ENCODE data around the gene TEX52.
"Not testable (repeated sequence)": the region's sequence is repeated elsewhere in the genome, so short reads cannot be mapped to it uniquely, and the experiment has no call there.

The TEX52 gene

GRCh38 chr12:2890388-2891239, 33.8 kb upstream of the TEX52 start, which contains the start of gene TULP3:
TSS of gene TULP3 (plus strand) at chr12:2890891. CDS start at chr12:2890948, 57 bp downstream.
- H3K36me3 ChIP-seq (ENCODE audit: insufficient read depth, low read length), result 0 out of 2 replicates have a peak, but pooled peaks cover 3% of the 10 kb centered on the region
- peaks cover 32% of the 10 kb centered on the region for H3K79me2 ChIP-seq (ENCODE audit: control insufficient read depth, insufficient read depth, low read length, unreplicated experiment)
- H2AFZ ChIP-seq (ENCODE audit: low read length, unreplicated experiment), result peak within 1 kb of the TSS; percentile 81
- H3K4me1 ChIP-seq (ENCODE audit: control insufficient read depth, insufficient read depth, low read length, unreplicated experiment), result peaks cover 21% of the 10 kb centered on the region
- H3K27me3 ChIP-seq (ENCODE audit: insufficient read depth, low read length), result no peaks in the 10 kb centered on the region
- peak within 1 kb of the TSS; percentile 85 for H3K4me3 ChIP-seq (ENCODE audit: low read depth, low read length)
- H3K27ac ChIP-seq (ENCODE audit: low read depth, low read length), result peak within 1 kb of the TSS; percentile 81

DNA sequence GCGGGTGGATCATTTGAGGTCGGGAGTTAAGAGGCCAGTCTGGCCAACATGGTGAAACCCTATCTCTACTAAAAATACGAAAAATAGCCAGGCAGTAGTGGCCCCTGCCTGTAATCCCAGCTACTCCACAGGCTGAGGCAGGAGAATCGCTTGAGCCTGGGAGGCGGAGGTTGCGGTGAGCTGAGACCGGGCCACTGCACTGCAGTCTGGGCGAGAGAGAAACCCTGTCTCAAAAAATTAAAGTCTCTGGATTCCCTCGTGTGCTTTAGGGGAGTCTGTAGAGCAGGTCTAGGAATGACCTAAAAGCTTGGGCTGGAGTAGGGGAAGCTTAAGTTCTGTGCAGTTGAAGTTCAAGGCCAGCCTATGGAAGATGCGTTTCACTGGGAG, 33.2 kb upstream of the TEX52 start:
- no peaks in the 10 kb centered on the region for H3K27me3 ChIP-seq (ENCODE audit: insufficient read depth, low read length)
- peaks cover 28% of the 10 kb centered on the region for H3K79me2 ChIP-seq (ENCODE audit: control insufficient read depth, insufficient read depth, low read length, unreplicated experiment)
- peaks cover 14% of the 10 kb centered on the region for H3K4me1 ChIP-seq (ENCODE audit: control insufficient read depth, insufficient read depth, low read length, unreplicated experiment)
- peaks cover 4% of the 10 kb centered on the region; the same call in 1 of the 2 replicates for H3K36me3 ChIP-seq (ENCODE audit: insufficient read depth, low read length)
- H3K4me3 ChIP-seq (ENCODE audit: low read depth, low read length), result peak overlapping the region; percentile 85
- peak overlapping the region; percentile 81 for H2AFZ ChIP-seq (ENCODE audit: low read length, unreplicated experiment)
- H3K27ac ChIP-seq (ENCODE audit: low read depth, low read length), result peak overlapping the region; percentile 57; the same call in 1 of the 2 replicates

- Histone ChIP-seq H3K36me3 (ENCODE audit: insufficient read depth, low read length) (peaks cover 8% of the 10 kb centered on the region; the same call in 1 of the 2 replicates), H3K4me1 (ENCODE audit: control insufficient read depth, insufficient read depth, low read length, unreplicated experiment) (peaks cover 2% of the 10 kb centered on the region)
These were observed 30.1 kb upstream of the TEX52 start for GRCh38 chr12:2886768-2887450.

DNA sequence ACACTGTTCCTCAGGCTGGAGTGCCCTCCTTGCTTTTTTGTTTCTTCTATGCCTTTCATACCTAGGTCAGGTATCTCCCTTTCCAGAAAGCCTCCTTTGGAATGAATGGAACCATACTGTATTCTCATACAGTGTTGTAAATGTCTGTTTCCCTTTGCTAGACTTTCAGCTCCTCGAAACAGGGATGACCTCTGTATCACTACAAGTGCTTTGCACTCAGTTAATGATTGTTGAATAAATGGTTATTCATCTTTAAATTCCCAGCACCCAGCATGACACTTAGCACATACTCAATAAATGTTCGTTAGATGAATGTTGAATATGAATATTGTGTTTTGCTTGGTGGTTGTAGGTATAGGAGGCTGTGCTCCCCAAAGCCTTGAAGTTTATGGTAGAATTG, 28.0 kb upstream of the TEX52 start:
- H3K4me1 ChIP-seq (ENCODE audit: control insufficient read depth, insufficient read depth, low read length, unreplicated experiment), result no peaks in the 10 kb centered on the region
- peaks cover 8% of the 10 kb centered on the region; the same call in 1 of the 2 replicates for H3K36me3 ChIP-seq (ENCODE audit: insufficient read depth, low read length)
- no peak overlapping the region for H3K4me3 ChIP-seq (ENCODE audit: low read depth, low read length)
- H3K27ac ChIP-seq (ENCODE audit: low read depth, low read length), result no peak overlapping the region
- peaks cover 36% of the 10 kb centered on the region for H3K79me2 ChIP-seq (ENCODE audit: control insufficient read depth, insufficient read depth, low read length, unreplicated experiment)
- H3K27me3 ChIP-seq (ENCODE audit: insufficient read depth, low read length), result no peaks in the 10 kb centered on the region
- H2AFZ ChIP-seq (ENCODE audit: low read length, unreplicated experiment), result no peak overlapping the region

More at GRCh38 chr12:2886768-2887450, 30.1 kb upstream of the TEX52 start:
- Histone ChIP-seq H3K4me3 (ENCODE audit: low read depth, low read length) (no peak overlapping the region), H3K27ac (ENCODE audit: low read depth, low read length) (no peak overlapping the region), H3K27me3 (ENCODE audit: insufficient read depth, low read length) (no peaks in the 10 kb centered on the region), H2AFZ (ENCODE audit: low read length, unreplicated experiment) (no peak overlapping the region), H3K79me2 (ENCODE audit: control insufficient read depth, insufficient read depth, low read length, unreplicated experiment) (peaks cover 25% of the 10 kb centered on the region)

- Histone ChIP-seq H3K4me3 (ENCODE audit: low read depth, low read length) (no peak overlapping the region), H2AFZ (ENCODE audit: low read length, unreplicated experiment) (no peak overlapping the region), H3K27ac (ENCODE audit: low read depth, low read length) (no peak overlapping the region), H3K27me3 (ENCODE audit: insufficient read depth, low read length) (no peaks in the 10 kb centered on the region), H3K4me1 (ENCODE audit: control insufficient read depth, insufficient read depth, low read length, unreplicated experiment) (peaks cover 8% of the 10 kb centered on the region), H3K79me2 (ENCODE audit: control insufficient read depth, insufficient read depth, low read length, unreplicated experiment) (peaks cover 68% of the 10 kb centered on the region), H3K36me3 (ENCODE audit: insufficient read depth, low read length) (peaks cover 2% of the 10 kb centered on the region; the same call in 1 of the 2 replicates)
These were observed 23.0 kb upstream of the TEX52 start for GRCh38 chr12:2879853-2880252.

DNA sequence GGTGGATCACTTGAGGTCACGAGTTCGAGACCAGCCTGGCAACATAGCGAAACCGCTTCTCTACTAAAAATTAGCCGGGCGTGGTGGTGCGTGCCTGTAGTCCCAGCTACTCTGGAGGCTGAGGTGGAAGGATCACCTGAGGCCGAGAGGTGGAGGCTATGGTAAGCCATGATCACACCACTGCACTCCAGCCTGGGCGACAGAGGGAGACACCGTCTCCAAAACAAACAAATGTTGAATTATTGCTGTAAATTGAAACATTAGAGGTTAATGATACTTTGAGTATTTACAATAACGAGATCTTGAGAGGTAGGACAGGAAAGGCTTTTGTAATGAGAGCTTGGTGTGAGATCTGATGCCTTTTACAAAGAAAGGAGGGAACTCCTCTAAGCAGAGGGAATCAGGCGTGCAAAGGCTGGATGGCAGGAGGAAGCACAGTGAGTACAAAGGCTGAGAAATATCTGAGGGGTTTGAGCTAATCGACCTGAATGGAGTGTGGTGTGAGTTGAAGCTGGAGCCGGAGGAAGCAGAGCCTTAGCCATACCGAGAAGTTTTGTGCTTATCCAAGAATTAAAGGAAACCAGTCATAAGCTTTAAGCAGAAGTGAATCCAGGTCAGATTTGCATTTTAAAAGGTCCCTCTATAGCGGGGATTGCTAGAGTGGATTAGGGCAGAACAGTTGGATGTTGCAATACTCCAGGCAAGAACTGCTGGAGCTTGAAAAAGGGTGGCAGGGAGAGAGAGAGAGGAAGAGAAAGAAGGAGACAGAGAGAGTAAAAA, 21.3 kb upstream of the TEX52 start:
- Histone ChIP-seq H2AFZ (ENCODE audit: low read length, unreplicated experiment) (peak overlapping the region; percentile 86), H3K79me2 (ENCODE audit: control insufficient read depth, insufficient read depth, low read length, unreplicated experiment) (peaks cover 73% of the 10 kb centered on the region), H3K36me3 (ENCODE audit: insufficient read depth, low read length) (no peaks in the 10 kb centered on the region), H3K4me1 (ENCODE audit: control insufficient read depth, insufficient read depth, low read length, unreplicated experiment) (peaks cover 8% of the 10 kb centered on the region), H3K27ac (ENCODE audit: low read depth, low read length) (peak overlapping the region; percentile 79), H3K4me3 (ENCODE audit: low read depth, low read length) (peak overlapping the region; percentile 87), H3K27me3 (ENCODE audit: insufficient read depth, low read length) (no peaks in the 10 kb centered on the region)

DNA sequence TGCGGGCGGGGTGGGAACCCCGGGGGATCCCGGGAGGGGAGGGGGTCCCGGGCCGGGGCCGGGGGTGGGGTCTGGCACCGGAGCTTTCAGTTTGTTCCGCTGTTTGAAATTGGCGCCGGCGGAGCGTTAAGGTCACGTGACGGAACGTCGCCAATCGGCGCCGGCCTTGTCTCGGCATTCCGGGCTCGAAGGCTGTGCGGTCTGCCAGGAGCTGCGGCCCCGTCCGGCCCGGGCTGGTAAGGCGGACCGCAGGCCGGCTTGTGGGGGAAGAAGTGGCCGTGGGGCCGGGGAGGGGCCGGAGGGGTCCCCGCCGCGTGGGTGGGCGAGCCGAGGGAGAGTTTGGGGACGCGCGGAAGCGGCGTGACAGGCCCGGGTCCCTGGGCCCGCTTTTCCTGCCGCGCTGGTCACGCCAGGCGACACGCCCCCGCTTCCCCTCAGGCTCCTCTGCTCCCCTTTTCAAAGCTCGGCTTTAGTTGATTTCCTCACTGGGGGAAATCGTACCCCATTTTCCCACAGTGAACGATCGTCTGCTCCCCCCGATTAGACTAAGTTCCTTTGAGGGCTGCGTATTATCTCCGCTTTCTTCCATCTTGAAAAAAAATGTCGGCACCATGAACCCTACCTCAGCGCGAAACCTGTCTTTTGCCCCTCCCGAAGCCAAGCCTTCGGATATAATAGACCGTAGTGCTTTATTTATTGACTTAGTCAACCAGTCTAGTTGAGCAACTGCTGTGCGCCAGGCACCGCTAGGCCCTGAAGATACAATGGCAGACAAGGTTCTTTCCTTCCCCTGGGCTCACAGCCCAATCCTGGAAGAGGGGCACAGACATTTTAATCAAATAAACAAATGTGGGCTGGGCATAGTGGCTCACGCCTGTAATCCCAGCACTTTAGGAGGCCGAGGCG, 20.5 kb upstream of the TEX52 start, which contains the start of the genes FOXM1 and RHNO1:
TSS of gene FOXM1 (minus strand) at position 128 of the 906 bp plus-strand sequence. CDS start 2,696 bp downstream, outside the sequence.
TSS of gene RHNO1 (plus strand) at position 177 of the 906 bp plus-strand sequence. CDS start 8,144 bp downstream, outside the sequence.
- peaks cover 8% of the 10 kb centered on the region for H3K4me1 ChIP-seq (ENCODE audit: control insufficient read depth, insufficient read depth, low read length, unreplicated experiment)

DNA sequence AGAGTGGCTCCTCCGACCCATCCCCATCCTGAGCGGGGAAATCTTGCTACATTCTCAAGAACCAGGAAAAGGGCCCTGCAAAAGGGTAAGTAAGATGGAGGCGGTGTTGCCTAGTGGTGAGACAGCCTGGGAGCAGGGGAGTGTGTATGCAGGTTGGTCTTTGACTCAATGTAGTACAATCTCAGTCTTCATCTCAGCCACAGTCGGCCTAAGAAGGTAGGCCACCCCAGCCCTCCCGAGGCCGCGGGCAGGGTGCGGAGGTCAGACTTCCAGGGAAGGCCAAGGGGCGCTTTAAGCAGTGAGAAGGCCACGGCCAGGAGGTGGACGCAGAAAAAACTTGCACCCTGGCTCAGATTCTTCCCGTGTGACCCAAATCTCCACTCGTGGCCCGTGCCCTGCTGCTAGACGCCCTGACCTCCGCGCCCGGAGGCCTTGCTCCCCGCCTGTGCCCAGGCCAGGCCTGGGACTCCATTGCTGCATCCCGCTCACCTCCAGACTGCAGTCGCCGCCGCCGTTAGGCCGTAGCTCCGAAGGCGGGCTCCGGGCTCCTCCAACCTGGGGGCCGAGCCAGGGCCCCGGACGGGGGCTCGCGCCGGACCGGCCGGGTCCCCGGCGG, 19.7 kb upstream of the TEX52 start:
- peak overlapping the region; percentile 79 for H3K27ac ChIP-seq (ENCODE audit: low read depth, low read length)
- H3K4me1 ChIP-seq (ENCODE audit: control insufficient read depth, insufficient read depth, low read length, unreplicated experiment), result peaks cover 8% of the 10 kb centered on the region
- peak overlapping the region; percentile 87 for H3K4me3 ChIP-seq (ENCODE audit: low read depth, low read length)
- no peaks in the 10 kb centered on the region for H3K36me3 ChIP-seq (ENCODE audit: insufficient read depth, low read length)
- H3K27me3 ChIP-seq (ENCODE audit: insufficient read depth, low read length), result no peaks in the 10 kb centered on the region
- H2AFZ ChIP-seq (ENCODE audit: low read length, unreplicated experiment), result peak overlapping the region; percentile 83
- peaks cover 66% of the 10 kb centered on the region for H3K79me2 ChIP-seq (ENCODE audit: control insufficient read depth, insufficient read depth, low read length, unreplicated experiment)

More for the DNA sequence above, 20.5 kb upstream of the TEX52 start, which contains the start of the genes FOXM1 and RHNO1:
- Histone ChIP-seq H3K27ac (ENCODE audit: low read depth, low read length) (peak within 1 kb of the TSS; percentile 79), H3K4me3 (ENCODE audit: low read depth, low read length) (peak within 1 kb of the TSS; percentile 87), H3K79me2 (ENCODE audit: control insufficient read depth, insufficient read depth, low read length, unreplicated experiment) (peaks cover 70% of the 10 kb centered on the region), H2AFZ (ENCODE audit: low read length, unreplicated experiment) (peak within 1 kb of the TSS; percentile 86), H3K27me3 (ENCODE audit: insufficient read depth, low read length) (no peaks in the 10 kb centered on the region), H3K36me3 (ENCODE audit: insufficient read depth, low read length) (no peaks in the 10 kb centered on the region)

- Histone ChIP-seq H3K36me3 (ENCODE audit: insufficient read depth, low read length) (peaks cover 11% of the 10 kb centered on the region; the same call in 1 of the 2 replicates), H3K27ac (ENCODE audit: low read depth, low read length) (peak overlapping the region; percentile 45; the same call in 1 of the 2 replicates), H3K79me2 (ENCODE audit: control insufficient read depth, insufficient read depth, low read length, unreplicated experiment) (peaks cover 12% of the 10 kb centered on the region)
- not testable (repeated sequence) for H3K27me3 ChIP-seq (ENCODE audit: insufficient read depth, low read length); H3K4me1 ChIP-seq (ENCODE audit: control insufficient read depth, insufficient read depth, low read length, unreplicated experiment); H3K4me3 ChIP-seq (ENCODE audit: low read depth, low read length); H2AFZ ChIP-seq (ENCODE audit: low read length, unreplicated experiment)
These were observed 12.3 kb upstream of the TEX52 start for GRCh38 chr12:2868986-2869632.
